ENCODE data around the gene FILIP1.

The FILIP1 gene

DNA sequence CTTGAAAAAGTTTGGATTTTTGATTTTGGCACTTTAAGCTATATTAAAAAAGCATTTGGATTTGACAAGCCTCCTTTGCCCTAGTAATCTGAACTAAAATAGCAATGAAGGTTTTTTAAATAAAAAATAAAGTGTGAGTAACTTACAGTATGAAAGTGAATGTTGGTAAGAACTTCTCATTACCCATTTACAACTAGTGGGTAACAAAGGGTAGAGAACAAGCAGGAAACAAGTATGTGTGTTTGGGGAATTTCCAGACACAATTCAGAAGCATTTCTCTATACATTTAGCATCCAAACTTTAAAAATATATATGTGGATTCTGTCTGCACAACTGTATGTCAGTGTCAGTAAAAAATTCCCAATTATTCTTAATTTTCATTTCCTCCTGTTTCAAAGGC is 211.9 kb downstream of the FILIP1 start:
- Histone ChIP-seq H3K4me3 (ENCODE audit: low read depth, low read length) (no peak overlapping the region), H3K23ac (ENCODE audit: low read length) (no peak overlapping the region), H2AK5ac (ENCODE audit: low read length) (no peak overlapping the region), H2BK12ac (ENCODE audit: low read length) (no peak overlapping the region), H4K91ac (ENCODE audit: low read depth, low read length) (no peak overlapping the region), H2AFZ (ENCODE audit: insufficient read depth, low read length, poor library complexity) (no peak overlapping the region), H3K4me2 (ENCODE audit: low read length) (no peak overlapping the region), H4K12ac (ENCODE audit: low read depth, low read length) (no peak overlapping the region), H3K27me3 (ENCODE audit: insufficient read depth, low read length) (no peaks in the 10 kb centered on the region), H3K4ac (ENCODE audit: low read depth, low read length) (no peak overlapping the region), H3K27ac (ENCODE audit: low read depth, low read length) (no peak overlapping the region), H3K9ac (ENCODE audit: low read length) (no peak overlapping the region), H4K8ac (ENCODE audit: low read depth, low read length) (no peak overlapping the region), H2BK5ac (ENCODE audit: low read depth, low read length, poor library complexity) (no peak overlapping the region), H3K18ac (ENCODE audit: low read length) (no peak overlapping the region), H3K79me2 (ENCODE audit: control insufficient read depth, insufficient read depth, low read length, poor library complexity) (peaks cover 13% of the 10 kb centered on the region), H3K79me1 (ENCODE audit: low read length) (peaks cover 13% of the 10 kb centered on the region), H3K4me1 (ENCODE audit: control insufficient read depth in 1 of 2, insufficient read depth in 2 of 2, low read length in 2 of 2) (peaks cover 0 to 12% of the 10 kb centered on the region in 2 experiments), H2BK120ac (ENCODE audit: insufficient read depth, low read length, poor library complexity) (no peak overlapping the region), H3K36me3 (ENCODE audit: control insufficient read depth in 1 of 2, insufficient read depth in 2 of 2, low read length in 2 of 2) (no peaks in the 10 kb centered on the region), H3K9me3 (ENCODE audit: insufficient read depth, low read depth, low read length) (no peaks in the 10 kb centered on the region), H3K14ac (ENCODE audit: low read length) (no peak overlapping the region)
- no peak for DNase-seq

DNA sequence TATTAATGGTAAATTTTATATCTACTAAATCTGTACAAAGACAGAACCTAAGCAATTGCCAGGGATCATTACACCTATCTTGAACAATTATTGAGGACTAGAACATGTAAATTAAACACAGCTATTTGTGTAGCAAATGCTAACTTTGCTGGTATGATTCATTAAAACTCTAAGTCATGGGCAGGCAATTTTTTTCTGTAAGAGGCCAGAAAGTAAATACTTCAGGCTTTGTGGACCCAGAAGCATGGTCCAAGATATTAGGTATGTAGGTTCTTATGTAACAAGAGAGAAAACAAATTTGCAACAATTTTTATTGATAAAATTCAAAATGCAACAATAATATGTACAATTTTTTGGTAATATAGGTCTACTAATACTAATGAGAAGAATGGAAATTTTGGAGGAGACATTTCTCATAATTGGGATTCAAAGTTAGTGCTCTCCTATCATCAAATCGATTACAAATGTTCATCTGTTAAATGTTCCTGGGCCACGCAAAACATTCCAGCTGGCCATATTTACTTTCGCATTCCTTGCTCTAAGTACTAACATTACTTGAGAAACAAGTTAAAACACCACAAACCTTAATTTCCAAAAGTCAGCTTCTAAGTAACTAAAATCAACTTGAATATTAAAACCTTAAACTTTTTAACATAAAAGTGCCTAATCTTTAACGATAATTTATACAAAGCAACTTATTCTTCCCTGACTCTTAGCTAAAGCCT is 213.3 kb downstream of the FILIP1 start:
- peaks cover 0 to 10% of the 10 kb centered on the region in 2 experiments for H3K4me1 ChIP-seq (ENCODE audit: control insufficient read depth in 1 of 2, insufficient read depth in 2 of 2, low read length in 2 of 2)
- no peak overlapping the region for H3K9ac ChIP-seq (ENCODE audit: low read length)
- peak overlapping the region; percentile 51 for H3K4me2 ChIP-seq (ENCODE audit: low read length)
- no peak overlapping the region for H4K8ac ChIP-seq (ENCODE audit: low read depth, low read length)
- peaks cover 10% of the 10 kb centered on the region for H3K79me1 ChIP-seq (ENCODE audit: low read length)
- no peak overlapping the region for H3K18ac ChIP-seq (ENCODE audit: low read length)
- 100% methylated on average over 1 of the region's 4 CpGs for WGBS (ENCODE audit: extremely low coverage, insufficient coverage, insufficient read length)
- H2AK5ac ChIP-seq (ENCODE audit: low read length), result no peak overlapping the region
- H3K9me3 ChIP-seq (ENCODE audit: insufficient read depth, low read depth, low read length), result no peaks in the 10 kb centered on the region
- peaks cover 19% of the 10 kb centered on the region for H3K79me2 ChIP-seq (ENCODE audit: control insufficient read depth, insufficient read depth, low read length, poor library complexity)
- no peaks in the 10 kb centered on the region for H3K27me3 ChIP-seq (ENCODE audit: insufficient read depth, low read length)
- H2BK12ac ChIP-seq (ENCODE audit: low read length), result no peak overlapping the region
- H2BK120ac ChIP-seq (ENCODE audit: insufficient read depth, low read length, poor library complexity), result no peak overlapping the region
- H3K4ac ChIP-seq (ENCODE audit: low read depth, low read length), result no peak overlapping the region
- H4K12ac ChIP-seq (ENCODE audit: low read depth, low read length), result no peak overlapping the region
- H3K4me3 ChIP-seq (ENCODE audit: low read depth, low read length), result no peak overlapping the region
- H2BK5ac ChIP-seq (ENCODE audit: low read depth, low read length, poor library complexity), result no peak overlapping the region
- H3K23ac ChIP-seq (ENCODE audit: low read length), result no peak overlapping the region
- DNase-seq, result no peak
- no peak overlapping the region for H4K91ac ChIP-seq (ENCODE audit: low read depth, low read length)
- peaks cover 0 to 6% of the 10 kb centered on the region in 2 experiments for H3K36me3 ChIP-seq (ENCODE audit: control insufficient read depth in 1 of 2, insufficient read depth in 2 of 2, low read length in 2 of 2)
- no peak overlapping the region for H2AFZ ChIP-seq (ENCODE audit: insufficient read depth, low read length, poor library complexity)
- H3K27ac ChIP-seq (ENCODE audit: low read depth, low read length), result no peak overlapping the region
- no peak overlapping the region for H3K14ac ChIP-seq (ENCODE audit: low read length)

DNA sequence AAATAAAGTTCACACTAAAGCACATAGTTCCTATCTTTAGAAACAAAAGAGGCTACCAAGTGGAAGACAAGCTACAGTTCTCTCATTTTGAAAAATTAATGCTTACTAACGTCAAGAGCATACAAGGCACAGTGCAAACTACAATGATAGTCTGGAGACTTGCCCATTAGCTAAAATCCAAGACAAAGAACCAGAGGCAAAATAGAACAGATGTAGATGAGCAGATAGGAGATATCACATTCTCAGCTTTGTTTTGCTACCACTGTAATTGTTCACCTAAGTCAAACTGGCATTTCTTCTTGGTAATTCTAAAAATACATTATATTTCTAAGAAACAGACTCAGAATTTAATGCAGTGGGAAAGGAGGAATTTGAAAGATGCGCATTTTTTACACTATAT is 214.2 kb downstream of the FILIP1 start:
- Histone ChIP-seq H3K9me3 (ENCODE audit: insufficient read depth, low read depth, low read length) (no peaks in the 10 kb centered on the region), H3K4me2 (ENCODE audit: low read length) (no peak overlapping the region), H3K23ac (ENCODE audit: low read length) (no peak overlapping the region), H3K4me3 (ENCODE audit: low read depth, low read length) (no peak overlapping the region), H3K36me3 (ENCODE audit: control insufficient read depth in 1 of 2, insufficient read depth in 2 of 2, low read length in 2 of 2) (peaks cover 0 to 6% of the 10 kb centered on the region in 2 experiments), H3K4ac (ENCODE audit: low read depth, low read length) (no peak overlapping the region), H4K91ac (ENCODE audit: low read depth, low read length) (no peak overlapping the region), H3K27ac (ENCODE audit: low read depth, low read length) (no peak overlapping the region), H3K79me2 (ENCODE audit: control insufficient read depth, insufficient read depth, low read length, poor library complexity) (peaks cover 18% of the 10 kb centered on the region), H3K27me3 (ENCODE audit: insufficient read depth, low read length) (no peaks in the 10 kb centered on the region), H3K9ac (ENCODE audit: low read length) (no peak overlapping the region), H3K79me1 (ENCODE audit: low read length) (peaks cover 8% of the 10 kb centered on the region), H2AFZ (ENCODE audit: insufficient read depth, low read length, poor library complexity) (no peak overlapping the region), H2BK12ac (ENCODE audit: low read length) (no peak overlapping the region), H2BK5ac (ENCODE audit: low read depth, low read length, poor library complexity) (no peak overlapping the region), H4K12ac (ENCODE audit: low read depth, low read length) (no peak overlapping the region), H4K8ac (ENCODE audit: low read depth, low read length) (no peak overlapping the region), H3K14ac (ENCODE audit: low read length) (no peak overlapping the region), H3K18ac (ENCODE audit: low read length) (no peak overlapping the region), H3K4me1 (ENCODE audit: control insufficient read depth in 1 of 2, insufficient read depth in 2 of 2, low read length in 2 of 2) (peaks cover 0 to 10% of the 10 kb centered on the region in 2 experiments), H2AK5ac (ENCODE audit: low read length) (no peak overlapping the region), H2BK120ac (ENCODE audit: insufficient read depth, low read length, poor library complexity) (no peak overlapping the region)
- no CpG with 5 or more reads among the region's 2 CpGs for WGBS (ENCODE audit: extremely low coverage, insufficient coverage, insufficient read length)
- DNase-seq, result peak in 1 of 2 donors; percentile 29

- Histone ChIP-seq H3K9me3 (ENCODE audit: insufficient read depth, low read depth, low read length) (no peaks in the 10 kb centered on the region), H2AK5ac (ENCODE audit: low read length) (no peak overlapping the region), H3K18ac (ENCODE audit: low read length) (no peak overlapping the region), H4K91ac (ENCODE audit: low read depth, low read length) (no peak overlapping the region), H3K79me1 (ENCODE audit: low read length) (peaks cover 3% of the 10 kb centered on the region), H3K27me3 (ENCODE audit: insufficient read depth, low read length) (no peaks in the 10 kb centered on the region), H3K79me2 (ENCODE audit: control insufficient read depth, insufficient read depth, low read length, poor library complexity) (peaks cover 13% of the 10 kb centered on the region), H2AFZ (ENCODE audit: insufficient read depth, low read length, poor library complexity) (no peak overlapping the region), H3K4me3 (ENCODE audit: low read depth, low read length) (no peak overlapping the region), H2BK120ac (ENCODE audit: insufficient read depth, low read length, poor library complexity) (no peak overlapping the region), H3K9ac (ENCODE audit: low read length) (no peak overlapping the region), H3K23ac (ENCODE audit: low read length) (no peak overlapping the region), H4K8ac (ENCODE audit: low read depth, low read length) (no peak overlapping the region), H3K27ac (ENCODE audit: low read depth, low read length) (no peak overlapping the region), H2BK12ac (ENCODE audit: low read length) (no peak overlapping the region), H3K4me1 (ENCODE audit: control insufficient read depth in 1 of 2, insufficient read depth in 2 of 2, low read length in 2 of 2) (peaks cover 0 to 10% of the 10 kb centered on the region in 2 experiments), H3K4me2 (ENCODE audit: low read length) (no peak overlapping the region), H2BK5ac (ENCODE audit: low read depth, low read length, poor library complexity) (peak overlapping the region; percentile 59), H4K12ac (ENCODE audit: low read depth, low read length) (no peak overlapping the region), H3K36me3 (ENCODE audit: control insufficient read depth in 1 of 2, insufficient read depth in 2 of 2, low read length in 2 of 2) (peaks cover 0 to 6% of the 10 kb centered on the region in 2 experiments), H3K4ac (ENCODE audit: low read depth, low read length) (peak overlapping the region; percentile 85), H3K14ac (ENCODE audit: low read length) (no peak overlapping the region)
- WGBS (ENCODE audit: extremely low coverage, insufficient coverage, insufficient read length), result no CpG with 5 or more reads among the region's 4 CpGs
- DNase-seq, result no peak
These were observed 215.0 kb downstream of the FILIP1 start for GRCh38 chr6:75278474-75279077.
